HT-29 (cell line): Measurements from ENCODE around the gene APOL6. TPM values are rescaled to one million over a fixed set of nuclear protein-coding genes. Genes with fewer than 3 reads are reported as not detected.
"Not testable (repeated sequence)": the region's sequence is repeated elsewhere in the genome, so short reads cannot be mapped to it uniquely, and the experiment has no call there.

Experiments used
- DNase-seq: peaks from one replicate; pipeline ENCODE4 v3.0.0-alpha.2; 2015; ENCODE audit warnings: low spot score
- total RNA-seq: library from RNA; depleted of rRNA; stranded (reverse); fragments of >200 nt; shearing (Covaris generic); gene quantifications from 2 replicates; pipeline ENCODE4 v1.2.3, GENCODE V29; 2014

Gene APOL6
- total RNA-seq, 1 experiment from 2014 or later: 6.8 TPM

GRCh38 chr22:35677460-35678187 lies 29.4 kb downstream of the APOL6 start:
- DNase-seq: no peak

GRCh38 chr22:35678836-35679235 lies 30.6 kb downstream of the APOL6 start:
- DNase-seq: no peak

- not testable (repeated sequence) for DNase-seq
These were observed 31.2 kb downstream of the APOL6 start for GRCh38 chr22:35679492-35679891.

- DNase-seq: no peak
These were observed 33.3 kb downstream of the APOL6 start for GRCh38 chr22:35681454-35682052.

- DNase-seq: no peak
These were observed 35.3 kb downstream of the APOL6 start for GRCh38 chr22:35683560-35683959.

- no peak for DNase-seq
These were observed 36.0 kb downstream of the APOL6 start for GRCh38 chr22:35684270-35684700.

- DNase-seq: no peak
These were observed 36.5 kb downstream of the APOL6 start for GRCh38 chr22:35684732-35685131.

- no peak for DNase-seq
These were observed 37.5 kb downstream of the APOL6 start for GRCh38 chr22:35685731-35686130.

- DNase-seq: no peak
These were observed 38.1 kb downstream of the APOL6 start for GRCh38 chr22:35686298-35686697.

GRCh38 chr22:35687461-35687860 lies 39.2 kb downstream of the APOL6 start:
- DNase-seq: no peak

GRCh38 chr22:35688913-35689675 lies 40.8 kb downstream of the APOL6 start:
- no peak for DNase-seq

- no peak for DNase-seq
These were observed 41.8 kb downstream of the APOL6 start for GRCh38 chr22:35690001-35690400.

- DNase-seq: no peak
These were observed 47.0 kb downstream of the APOL6 start for GRCh38 chr22:35695202-35695601.

GRCh38 chr22:35697142-35697541 lies 48.9 kb downstream of the APOL6 start:
- DNase-seq: no peak

GRCh38 chr22:35699852-35700251 lies 51.6 kb downstream of the APOL6 start:
- not testable (repeated sequence) for DNase-seq

- no peak for DNase-seq
These were observed 55.8 kb downstream of the APOL6 start for GRCh38 chr22:35703861-35704584.

GRCh38 chr22:35705141-35705540 lies 56.9 kb downstream of the APOL6 start:
- no peak for DNase-seq

GRCh38 chr22:35708453-35708852 lies 60.2 kb downstream of the APOL6 start:
- no peak for DNase-seq

GRCh38 chr22:35708917-35709316 lies 60.7 kb downstream of the APOL6 start:
- DNase-seq: no peak

- no peak for DNase-seq
These were observed 63.1 kb downstream of the APOL6 start for GRCh38 chr22:35711336-35711735.

- no peak for DNase-seq
These were observed 64.4 kb downstream of the APOL6 start for GRCh38 chr22:35712672-35713071.

GRCh38 chr22:35717572-35717971 lies 69.3 kb downstream of the APOL6 start, which contains the start of gene APOL5:
Gene APOL5 (plus strand): TSS chr22:35717872. CDS start chr22:35717872, 0 bp downstream.
- no peak for DNase-seq
